Kidney epithelial cell (primary cell): ENCODE data around the gene NKX1-2. TPM values are rescaled to one million over a fixed set of nuclear protein-coding genes. Genes with fewer than 3 reads are reported as not detected.

ENCODE experiments used
- DNase-seq: peaks from one replicate; pipeline ENCODE4 v3.0.0-alpha.2; 2010; ENCODE audit warnings: low read depth
- H3K27me3 ChIP-seq: 2 replicates; pipeline ENCODE4 v1.6.0; 2011; ENCODE audit warnings: low read length; ENCODE audit not compliant: control insufficient read depth, insufficient read depth
- H3K36me3 ChIP-seq: 2 replicates; pipeline ENCODE4 v1.5.1; 2011; ENCODE audit warnings: low read length; ENCODE audit not compliant: control insufficient read depth, insufficient read depth
- H3K4me3 ChIP-seq: 2 replicates; pipeline ENCODE4 v1.5.1; 2011; ENCODE audit warnings: low read depth, mild to moderate bottlenecking, control low read depth, low read length
- total RNA-seq: library from RNA; depleted of rRNA; stranded (reverse); fragments of >200 nt; gene quantifications from 2 replicates; pipeline ENCODE4 v1.2.3, GENCODE V29; 2015
- TF ChIP-seq, protein P1 (sequence below): IDR thresholded peaks from 2 replicates; pipeline ENCODE4 v1.5.1; 2011; ENCODE audit warnings: mild to moderate bottlenecking, moderate library complexity, low read length, control low read depth, inconsistent platforms; ENCODE audit not compliant: insufficient read depth, poor library complexity, severe bottlenecking

The NKX1-2 gene
- total RNA-seq, 1 donor from 2014 or later, result not detected

DNA sequence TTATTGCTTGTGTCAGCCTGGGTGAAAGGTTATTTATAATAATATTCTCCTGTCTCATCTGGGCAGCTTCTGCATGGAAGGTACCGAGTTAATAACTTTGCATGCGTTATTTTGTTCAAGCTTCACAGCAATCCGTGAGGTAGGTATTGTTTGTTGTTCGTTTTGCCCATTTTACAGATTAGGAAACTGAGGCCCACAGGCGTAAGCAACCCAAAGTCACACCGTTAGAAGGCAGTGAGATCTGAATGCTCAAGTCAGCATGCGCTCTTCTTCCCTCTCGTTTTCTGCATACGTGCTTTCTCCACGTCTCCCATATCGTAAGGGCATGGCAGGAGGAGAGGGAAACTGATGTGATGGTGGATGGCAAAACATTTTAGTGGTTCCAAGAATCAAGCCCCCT is 45.9 kb upstream of the NKX1-2 start:
- DNase-seq, result no peak

DNA sequence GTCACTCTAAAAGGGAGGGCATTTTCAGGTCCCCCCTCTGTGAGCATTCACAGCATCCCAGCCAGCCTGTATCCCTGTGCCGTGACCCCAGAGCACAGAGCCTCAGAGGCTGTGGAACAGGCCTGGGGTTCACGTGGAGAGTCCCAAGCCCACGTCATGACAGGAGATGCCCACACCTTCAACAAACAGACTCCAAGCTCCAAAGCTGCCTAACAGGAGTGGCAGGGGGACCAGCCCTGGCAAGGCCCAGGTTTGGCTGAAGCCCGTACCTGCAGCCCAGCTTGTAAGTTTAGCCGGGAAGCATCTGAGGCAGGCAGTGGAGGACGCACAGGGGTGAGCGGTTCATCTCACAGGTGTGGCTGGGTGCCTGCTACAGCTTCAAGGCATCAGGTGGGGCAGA is 45.3 kb upstream of the NKX1-2 start:
- DNase-seq, result no peak
- Histone ChIP-seq H3K27me3 (peaks cover 3% of the 10 kb centered on the region), H3K36me3 (no peaks in the 10 kb centered on the region), H3K4me3 (no peak overlapping the region)
- TF ChIP-seq, protein P1, sequence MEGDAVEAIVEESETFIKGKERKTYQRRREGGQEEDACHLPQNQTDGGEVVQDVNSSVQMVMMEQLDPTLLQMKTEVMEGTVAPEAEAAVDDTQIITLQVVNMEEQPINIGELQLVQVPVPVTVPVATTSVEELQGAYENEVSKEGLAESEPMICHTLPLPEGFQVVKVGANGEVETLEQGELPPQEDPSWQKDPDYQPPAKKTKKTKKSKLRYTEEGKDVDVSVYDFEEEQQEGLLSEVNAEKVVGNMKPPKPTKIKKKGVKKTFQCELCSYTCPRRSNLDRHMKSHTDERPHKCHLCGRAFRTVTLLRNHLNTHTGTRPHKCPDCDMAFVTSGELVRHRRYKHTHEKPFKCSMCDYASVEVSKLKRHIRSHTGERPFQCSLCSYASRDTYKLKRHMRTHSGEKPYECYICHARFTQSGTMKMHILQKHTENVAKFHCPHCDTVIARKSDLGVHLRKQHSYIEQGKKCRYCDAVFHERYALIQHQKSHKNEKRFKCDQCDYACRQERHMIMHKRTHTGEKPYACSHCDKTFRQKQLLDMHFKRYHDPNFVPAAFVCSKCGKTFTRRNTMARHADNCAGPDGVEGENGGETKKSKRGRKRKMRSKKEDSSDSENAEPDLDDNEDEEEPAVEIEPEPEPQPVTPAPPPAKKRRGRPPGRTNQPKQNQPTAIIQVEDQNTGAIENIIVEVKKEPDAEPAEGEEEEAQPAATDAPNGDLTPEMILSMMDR, result no peak

More for the DNA sequence above, 45.9 kb upstream of the NKX1-2 start:
- TF ChIP-seq, protein P1, result no peak
- no peaks in the 10 kb centered on the region for H3K36me3 ChIP-seq
- peaks cover 3% of the 10 kb centered on the region for H3K27me3 ChIP-seq
- no peak overlapping the region for H3K4me3 ChIP-seq

DNA sequence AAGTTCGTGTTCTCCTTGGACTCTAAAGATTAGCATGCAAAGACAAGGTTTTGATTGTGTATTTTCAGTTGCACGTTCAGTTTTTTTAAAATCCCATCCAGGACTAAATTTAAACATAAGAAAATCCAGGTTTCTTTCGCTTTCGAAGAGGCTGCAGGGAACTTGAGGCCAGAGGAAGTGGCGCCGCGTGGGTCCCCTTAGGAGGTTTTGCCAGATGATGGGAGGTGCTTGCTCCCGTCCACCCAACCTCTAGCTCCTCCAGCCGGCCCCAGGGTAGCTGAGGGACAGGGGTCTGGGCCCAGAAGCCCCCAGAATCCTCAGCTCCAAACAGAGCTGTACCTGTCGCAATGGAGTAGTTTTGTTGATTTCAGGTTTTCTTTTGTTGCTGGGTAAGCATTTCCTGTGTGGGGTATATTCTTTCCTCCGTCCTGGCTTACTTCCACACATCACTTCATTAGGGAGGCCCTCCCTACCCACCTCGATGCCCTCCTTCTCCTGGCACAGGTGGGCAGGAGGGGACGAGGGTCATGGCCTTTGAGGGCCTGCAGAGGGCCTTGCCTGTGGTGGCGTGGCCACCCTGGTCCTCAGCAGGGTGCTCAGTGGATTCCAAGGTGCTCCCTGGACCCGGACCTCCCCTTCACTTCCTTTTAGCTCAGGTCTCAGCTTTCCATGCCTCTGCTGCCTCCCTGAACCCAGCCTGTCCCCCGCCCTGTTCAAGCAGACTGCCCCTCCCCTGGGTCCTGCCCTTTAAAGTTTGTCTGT is 44.4 kb upstream of the NKX1-2 start:
- peaks cover 3% of the 10 kb centered on the region for H3K27me3 ChIP-seq
- H3K36me3 ChIP-seq, result no peaks in the 10 kb centered on the region
- no peak overlapping the region for H3K4me3 ChIP-seq
- TF ChIP-seq, protein P1, result no peak
- no peak for DNase-seq

DNA sequence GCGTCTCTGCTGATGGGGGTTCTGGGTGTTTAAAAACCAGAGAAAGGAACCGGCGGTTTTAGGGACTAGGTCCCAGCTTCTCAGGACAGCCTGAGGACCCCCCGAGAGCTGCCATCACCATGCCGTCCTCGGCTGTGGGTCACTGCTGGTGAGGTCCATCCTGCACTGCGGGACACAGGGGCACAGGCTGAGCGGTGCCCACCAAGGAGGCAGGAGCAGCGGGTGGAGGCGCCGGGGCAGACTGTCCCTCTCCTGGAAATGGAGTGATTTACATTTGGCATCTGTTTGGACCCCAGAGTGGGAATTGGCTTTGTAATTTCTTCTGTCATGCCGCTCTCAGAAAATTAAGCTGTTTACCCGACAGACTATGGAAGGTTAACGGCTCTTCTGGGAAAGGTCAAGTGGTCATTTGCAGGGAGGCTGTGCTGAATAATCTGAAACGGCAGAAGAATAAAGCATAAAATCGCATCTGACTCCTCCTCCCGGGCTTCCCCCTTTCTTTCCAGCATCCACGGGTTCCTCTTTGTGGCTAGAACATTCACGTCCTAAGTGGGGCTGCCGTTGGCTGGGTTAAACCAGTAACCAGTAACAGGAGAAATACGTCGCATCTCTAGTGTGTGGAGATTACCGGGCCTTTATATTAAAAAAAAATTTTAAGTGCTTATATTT is 43.5 kb upstream of the NKX1-2 start:
- Histone ChIP-seq H3K27me3 (peaks cover 3% of the 10 kb centered on the region), H3K36me3 (no peaks in the 10 kb centered on the region), H3K4me3 (no peak overlapping the region)
- no peak for DNase-seq
- TF ChIP-seq, protein P1, result no peak

DNA sequence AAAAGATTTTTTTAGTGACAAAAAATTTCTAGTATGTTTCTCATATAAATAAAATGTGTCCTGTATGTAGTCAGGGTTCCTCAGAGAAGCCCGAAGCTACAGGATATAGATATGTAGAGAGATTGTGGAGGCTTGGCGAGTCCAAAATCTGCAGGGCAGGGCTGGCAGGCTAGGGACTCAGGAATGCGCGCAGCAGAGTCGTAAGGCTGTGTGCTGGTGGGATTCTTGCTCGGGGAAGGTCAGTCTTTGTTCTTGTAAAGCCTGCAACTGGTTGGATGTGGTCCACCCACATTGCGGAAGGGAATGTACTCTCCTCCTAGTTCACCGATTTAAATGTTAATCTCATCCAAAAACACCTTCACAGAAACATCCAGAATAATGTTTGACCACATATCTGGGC is 42.4 kb upstream of the NKX1-2 start:
- H3K36me3 ChIP-seq, result no peaks in the 10 kb centered on the region
- no peak overlapping the region for H3K4me3 ChIP-seq
- TF ChIP-seq, protein P1, result no peak
- H3K27me3 ChIP-seq, result peaks cover 3% of the 10 kb centered on the region
- no peak for DNase-seq
